Fibroblast of the aortic adventitia (primary cell): ENCODE measurements around the gene ZFAND2B. TPM values are rescaled to one million over a fixed set of nuclear protein-coding genes. Genes with fewer than 3 reads are reported as not detected.

Experiments
- DNase-seq: peaks from one replicate; pipeline ENCODE4 v3.0.0-alpha.2; 2010; ENCODE audit warnings: low read depth
- H3K4me3 ChIP-seq: 2 replicates; pipeline ENCODE4 v1.5.1; 2011; ENCODE audit warnings: low read depth, mild to moderate bottlenecking, control low read depth, low read length, moderate library complexity
- total RNA-seq: library from RNA; depleted of rRNA; stranded (reverse); fragments of >200 nt; gene quantifications from 2 replicates; pipeline ENCODE4 v1.2.3, GENCODE V29; 2012; ENCODE audit warnings: low replicate concordance
- TF ChIP-seq, protein P1 (sequence below): IDR thresholded peaks from 2 replicates; pipeline ENCODE4 v1.5.1; 2011; ENCODE audit warnings: mild to moderate bottlenecking, low read length, control low read depth, inconsistent platforms; ENCODE audit not compliant: insufficient read depth

ZFAND2B gene
- total RNA-seq, 1 donor, result 27.2 TPM

DNA sequence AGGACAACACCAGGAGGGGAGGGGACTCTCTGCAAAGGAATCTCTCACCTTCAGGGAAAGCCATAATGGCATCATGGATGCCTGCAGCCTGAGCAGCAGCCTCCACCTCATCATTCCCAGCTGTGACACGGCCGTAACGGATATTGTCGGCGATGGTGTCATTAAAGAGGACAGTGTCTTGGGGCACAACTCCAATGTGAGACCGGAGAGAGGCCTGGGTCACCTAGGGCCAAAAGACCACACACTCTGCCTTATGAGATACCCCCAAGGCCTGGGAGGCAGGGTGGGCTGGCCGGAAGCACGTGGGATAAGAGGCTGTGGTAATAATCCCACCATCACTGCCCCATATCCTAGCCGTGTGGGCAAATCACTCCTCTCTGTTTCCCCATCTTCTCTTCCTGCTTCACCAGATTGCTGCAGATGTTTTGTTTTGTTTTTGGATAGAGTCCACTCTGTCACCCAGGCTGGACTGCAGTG, 4.3 kb downstream of the ZFAND2B start:
- TF ChIP-seq, protein P1, sequence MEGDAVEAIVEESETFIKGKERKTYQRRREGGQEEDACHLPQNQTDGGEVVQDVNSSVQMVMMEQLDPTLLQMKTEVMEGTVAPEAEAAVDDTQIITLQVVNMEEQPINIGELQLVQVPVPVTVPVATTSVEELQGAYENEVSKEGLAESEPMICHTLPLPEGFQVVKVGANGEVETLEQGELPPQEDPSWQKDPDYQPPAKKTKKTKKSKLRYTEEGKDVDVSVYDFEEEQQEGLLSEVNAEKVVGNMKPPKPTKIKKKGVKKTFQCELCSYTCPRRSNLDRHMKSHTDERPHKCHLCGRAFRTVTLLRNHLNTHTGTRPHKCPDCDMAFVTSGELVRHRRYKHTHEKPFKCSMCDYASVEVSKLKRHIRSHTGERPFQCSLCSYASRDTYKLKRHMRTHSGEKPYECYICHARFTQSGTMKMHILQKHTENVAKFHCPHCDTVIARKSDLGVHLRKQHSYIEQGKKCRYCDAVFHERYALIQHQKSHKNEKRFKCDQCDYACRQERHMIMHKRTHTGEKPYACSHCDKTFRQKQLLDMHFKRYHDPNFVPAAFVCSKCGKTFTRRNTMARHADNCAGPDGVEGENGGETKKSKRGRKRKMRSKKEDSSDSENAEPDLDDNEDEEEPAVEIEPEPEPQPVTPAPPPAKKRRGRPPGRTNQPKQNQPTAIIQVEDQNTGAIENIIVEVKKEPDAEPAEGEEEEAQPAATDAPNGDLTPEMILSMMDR, result no peak
- H3K4me3 ChIP-seq, result no peak overlapping the region
- DNase-seq, result no peak

DNA sequence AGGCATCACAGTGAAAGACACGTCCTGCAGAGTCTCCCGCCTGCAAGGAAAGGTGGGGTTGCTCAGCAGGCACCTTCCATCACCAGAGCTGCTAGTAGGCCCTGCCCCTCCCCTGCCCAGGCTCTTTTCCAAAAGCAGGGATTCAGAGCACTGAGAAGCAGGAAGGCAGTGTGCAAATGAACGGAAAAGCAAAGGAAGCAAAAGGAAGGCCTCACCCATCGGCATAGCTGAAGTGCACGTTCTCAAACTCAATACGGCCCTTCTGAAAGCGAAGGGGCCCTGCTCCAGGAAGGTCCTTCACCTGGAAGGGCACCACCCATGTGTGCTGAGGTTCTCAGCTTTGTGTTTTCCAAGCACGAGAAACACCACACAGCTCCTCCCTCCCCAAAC, 6.4 kb downstream of the ZFAND2B start:
- no peak overlapping the region for H3K4me3 ChIP-seq
- DNase-seq, result no peak
- TF ChIP-seq, protein P1, result no peak

DNA sequence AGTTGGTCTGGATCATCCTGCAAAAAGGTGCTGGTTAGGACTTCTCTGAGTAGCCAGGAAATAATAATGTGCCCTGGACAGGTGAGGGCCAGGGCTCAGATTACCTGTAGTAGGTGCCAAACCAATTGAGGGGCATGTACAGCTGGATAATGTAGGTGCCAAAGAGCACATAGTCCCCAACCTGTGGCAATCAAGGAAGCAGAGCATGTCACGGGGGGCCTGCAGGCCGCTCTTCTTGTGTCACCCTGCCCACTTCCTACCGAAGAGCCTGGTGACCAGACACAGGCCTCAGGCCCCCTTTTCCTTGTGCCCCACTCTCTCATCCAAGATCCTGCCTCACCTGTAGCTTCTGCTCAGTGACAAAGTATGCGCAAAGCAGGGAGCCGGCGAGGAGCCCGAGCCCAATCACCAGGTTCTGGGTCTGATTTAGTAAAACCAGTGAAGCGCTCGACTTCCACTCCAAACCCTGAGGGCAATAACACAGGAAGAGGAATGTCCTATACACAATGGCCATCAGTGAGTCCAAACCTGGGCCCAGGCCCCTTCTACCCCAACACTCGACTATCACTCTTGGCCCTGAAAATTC, 7.0 kb downstream of the ZFAND2B start:
- no peak overlapping the region for H3K4me3 ChIP-seq
- no peak for DNase-seq
- TF ChIP-seq, protein P1, result no peak

DNA sequence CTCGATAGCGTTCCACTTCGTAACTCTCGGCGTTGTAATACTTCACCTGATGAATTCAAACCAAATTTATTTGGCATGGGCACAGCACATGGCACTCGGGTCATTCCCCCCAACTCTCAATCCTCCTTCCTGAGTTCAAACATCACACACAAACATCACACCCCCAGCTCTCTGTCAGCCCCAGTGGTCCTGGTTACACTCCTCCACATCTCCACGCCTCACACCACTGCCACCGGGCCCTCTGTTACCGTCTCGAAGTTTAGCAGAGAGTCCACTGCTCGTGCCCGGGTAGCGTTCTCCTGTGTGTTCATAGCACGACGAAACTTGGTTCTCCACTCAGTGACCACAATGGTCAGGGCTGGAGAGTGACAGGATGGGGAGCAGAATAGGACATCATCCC, 7.6 kb downstream of the ZFAND2B start:
- H3K4me3 ChIP-seq, result no peak overlapping the region
- TF ChIP-seq, protein P1, result no peak
- no peak for DNase-seq

DNA sequence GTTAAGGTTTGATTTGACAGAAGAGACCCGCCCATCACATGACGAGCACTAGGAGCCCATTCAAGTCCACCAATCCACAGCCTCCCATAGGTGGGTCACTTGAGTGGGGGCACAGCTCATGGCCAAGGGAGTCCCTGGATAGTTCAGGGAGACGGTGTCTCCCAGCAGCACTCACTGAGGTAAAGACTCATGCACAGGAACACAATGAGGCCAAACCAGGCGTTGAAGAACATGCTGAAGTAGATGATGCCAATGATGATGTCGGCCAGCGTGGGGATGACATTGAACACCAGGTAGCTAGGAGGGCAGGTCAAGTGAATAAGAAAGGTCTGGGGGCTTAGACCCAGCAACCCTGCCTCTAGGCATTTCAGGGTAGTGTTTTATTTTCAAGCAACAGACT, 8.2 kb downstream of the ZFAND2B start:
- no peak for DNase-seq
- TF ChIP-seq, protein P1, result no peak
- no peak overlapping the region for H3K4me3 ChIP-seq

DNA sequence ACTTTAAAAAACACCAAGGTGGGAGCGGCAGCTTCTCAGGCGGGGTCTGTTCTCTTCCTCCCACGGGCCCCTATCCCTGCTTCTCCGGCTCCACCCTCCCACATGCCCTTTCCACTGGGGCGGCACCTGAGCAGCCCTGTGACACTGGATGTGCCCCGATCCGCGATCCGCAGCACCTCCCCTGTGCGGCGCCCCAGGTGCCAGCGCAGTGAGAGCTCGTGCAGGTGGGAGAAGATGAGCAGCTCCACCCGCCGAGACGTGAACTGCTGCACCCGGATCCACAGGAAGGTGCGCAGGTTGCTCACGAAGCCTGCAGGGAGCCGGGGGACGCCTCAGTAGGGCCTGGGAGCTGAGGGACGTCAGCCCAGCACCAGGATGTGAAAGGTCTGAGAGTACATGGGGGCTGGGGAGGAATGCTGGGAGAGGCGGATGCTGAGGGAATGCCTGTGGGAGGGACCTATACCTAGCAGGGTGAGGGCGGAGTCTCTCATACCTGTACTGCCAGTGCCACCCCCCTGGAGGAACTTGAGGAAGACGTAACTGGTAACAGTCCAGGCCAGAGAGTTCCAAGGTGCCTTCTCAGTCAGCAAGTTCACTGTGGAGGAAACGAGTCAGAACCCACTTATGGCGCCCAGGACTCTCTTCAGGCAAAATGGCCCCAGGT, 9.4 kb downstream of the ZFAND2B start:
- no peak for DNase-seq
- TF ChIP-seq, protein P1, result no peak
- no peak overlapping the region for H3K4me3 ChIP-seq
